NOMO-1 treated with DMSO at 0.1 percent for 48 hours (cell line): ENCODE measurements around the gene POFUT1.
A peak's percentile ranks its signal among the peaks of the same experiment; 100 is the strongest.
"Not testable (repeated sequence)": the region's sequence is repeated elsewhere in the genome, so short reads cannot be mapped to it uniquely, and the experiment has no call there.

Experiments used
- DNase-seq: peaks from one replicate; lab custom pipeline; 2025; ENCODE audit not compliant: unreplicated experiment; lab: John Stamatoyannopoulos, UW

The POFUT1 gene

GRCh38 chr20:32188376-32189122 is 19.1 kb upstream of the POFUT1 start:
- DNase-seq, result no peak

GRCh38 chr20:32189123-32189410 is 18.6 kb upstream of the POFUT1 start:
- DNase-seq, result no peak

GRCh38 chr20:32189691-32190615 is 17.7 kb upstream of the POFUT1 start:
- DNase-seq, result no peak

GRCh38 chr20:32190616-32191415 is 16.9 kb upstream of the POFUT1 start:
- no peak for DNase-seq

- no peak for DNase-seq
Measured at GRCh38 chr20:32191422-32191821, 16.3 kb upstream of the POFUT1 start.

- no peak for DNase-seq
Measured at GRCh38 chr20:32191873-32192272, 15.8 kb upstream of the POFUT1 start.

- no peak for DNase-seq
Measured at GRCh38 chr20:32192698-32193097, 15.0 kb upstream of the POFUT1 start.

- not testable (repeated sequence) for DNase-seq
Measured at GRCh38 chr20:32193336-32193735, 14.3 kb upstream of the POFUT1 start.

GRCh38 chr20:32193996-32194395 is 13.7 kb upstream of the POFUT1 start:
- DNase-seq, result no peak

- DNase-seq, result no peak
Measured at GRCh38 chr20:32195581-32195980, 12.1 kb upstream of the POFUT1 start.

- DNase-seq, result not testable (repeated sequence)
Measured at GRCh38 chr20:32196613-32197012, 11.1 kb upstream of the POFUT1 start.

GRCh38 chr20:32197136-32197535 is 10.5 kb upstream of the POFUT1 start:
- DNase-seq, result not testable (repeated sequence)

GRCh38 chr20:32199006-32199405 is 8.7 kb upstream of the POFUT1 start:
- no peak for DNase-seq

GRCh38 chr20:32201296-32201976 is 6.2 kb upstream of the POFUT1 start:
- DNase-seq, result no peak

- DNase-seq, result no peak
Measured at GRCh38 chr20:32201977-32202363, 5.7 kb upstream of the POFUT1 start.

- no peak for DNase-seq
Measured at GRCh38 chr20:32203356-32204204, 4.1 kb upstream of the POFUT1 start.

- no peak for DNase-seq
Measured at GRCh38 chr20:32204205-32205109, 3.2 kb upstream of the POFUT1 start.

- peak; percentile 93 for DNase-seq
Measured at GRCh38 chr20:32205110-32205842, 2.4 kb upstream of the POFUT1 start.
